A549 (cell line): ENCODE measurements around the gene LGALS3BP.

Experiments used
- BHLHE40 ChIP-seq: IDR thresholded peaks from 2 replicates; pipeline ENCODE4 v1.6.1; 2012; ENCODE audit warnings: low read depth, low read length, inconsistent platforms
- NPAS2 ChIP-seq: fragments of 250-450 bp; sonication (Bioruptor Pico); IDR thresholded peaks from 2 replicates; pipeline ENCODE4 v1.8.0; 2022; ENCODE audit warnings: mild to moderate bottlenecking, moderate library complexity, borderline replicate concordance
- POLR2A ChIP-seq: IDR thresholded peaks from 2 replicates; pipeline ENCODE4 v1.6.1; 2012; ENCODE audit warnings: mild to moderate bottlenecking, low read length
- POLR2AphosphoS2 ChIP-seq: conservative IDR thresholded peaks from 2 replicates; pipeline ENCODE4 v1.6.1; 2012; ENCODE audit warnings: low read length, improper control_type of control experiment, inconsistent platforms
- RFX5 ChIP-seq: fragments of 450-650 bp; IDR thresholded peaks from 2 replicates; pipeline ENCODE4 v1.7.1; 2014; ENCODE audit warnings: antibody characterized with exemption, mild to moderate bottlenecking, moderate library complexity
- SMC3 ChIP-seq: fragments of >200 bp; sonication (Bioruptor Twin); formaldehyde crosslinking; IDR thresholded peaks from 3 replicates; pipeline ENCODE4 v1.6.1; 2018; ENCODE audit warnings: inconsistent platforms
- TF ChIP-seq, protein P1 (sequence below): fragments of >200 bp; sonication (Bioruptor Twin); formaldehyde crosslinking; IDR thresholded peaks from 3 replicates; pipeline ENCODE4 v1.5.1; 2016
- TF ChIP-seq, protein P2 (sequence below): fragments of 450-650 bp; IDR thresholded peaks from 2 replicates; pipeline ENCODE4 v1.6.1; 2014; ENCODE audit warnings: antibody characterized with exemption

DNA sequence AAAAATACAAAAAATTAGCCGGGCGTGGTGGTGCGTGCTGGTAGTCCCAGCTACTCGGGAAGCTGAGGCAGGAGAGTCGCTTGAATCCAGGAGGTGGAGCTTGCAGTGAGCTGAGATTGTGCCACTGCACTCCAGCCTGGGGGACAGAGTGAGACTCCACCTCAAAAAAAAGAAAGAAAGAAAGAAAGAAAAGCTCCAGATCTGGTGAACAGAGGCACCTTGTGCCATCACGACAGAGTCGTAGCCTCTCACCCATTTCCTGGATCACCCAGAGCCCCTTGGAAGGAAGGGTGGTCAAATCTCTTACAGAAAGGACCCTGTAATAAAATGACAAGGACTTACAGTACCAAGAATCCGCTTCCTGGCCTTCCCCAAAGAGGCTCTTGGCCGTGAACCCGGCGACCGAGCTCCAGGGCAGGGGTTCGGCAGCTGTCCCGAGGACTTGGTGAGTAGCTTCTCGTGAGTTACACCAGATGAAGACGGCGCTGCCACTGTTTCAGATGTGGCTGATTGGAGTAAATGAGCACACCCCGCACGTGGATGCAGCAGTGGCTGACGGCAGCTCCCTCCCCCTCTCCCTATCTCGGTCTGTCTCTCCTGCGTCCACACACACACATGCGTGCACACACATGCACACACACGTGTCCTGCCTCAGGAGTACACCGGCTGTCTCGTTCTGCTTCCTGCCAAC lies 13.5 kb downstream of the LGALS3BP start:
- TF ChIP-seq, protein P1, sequence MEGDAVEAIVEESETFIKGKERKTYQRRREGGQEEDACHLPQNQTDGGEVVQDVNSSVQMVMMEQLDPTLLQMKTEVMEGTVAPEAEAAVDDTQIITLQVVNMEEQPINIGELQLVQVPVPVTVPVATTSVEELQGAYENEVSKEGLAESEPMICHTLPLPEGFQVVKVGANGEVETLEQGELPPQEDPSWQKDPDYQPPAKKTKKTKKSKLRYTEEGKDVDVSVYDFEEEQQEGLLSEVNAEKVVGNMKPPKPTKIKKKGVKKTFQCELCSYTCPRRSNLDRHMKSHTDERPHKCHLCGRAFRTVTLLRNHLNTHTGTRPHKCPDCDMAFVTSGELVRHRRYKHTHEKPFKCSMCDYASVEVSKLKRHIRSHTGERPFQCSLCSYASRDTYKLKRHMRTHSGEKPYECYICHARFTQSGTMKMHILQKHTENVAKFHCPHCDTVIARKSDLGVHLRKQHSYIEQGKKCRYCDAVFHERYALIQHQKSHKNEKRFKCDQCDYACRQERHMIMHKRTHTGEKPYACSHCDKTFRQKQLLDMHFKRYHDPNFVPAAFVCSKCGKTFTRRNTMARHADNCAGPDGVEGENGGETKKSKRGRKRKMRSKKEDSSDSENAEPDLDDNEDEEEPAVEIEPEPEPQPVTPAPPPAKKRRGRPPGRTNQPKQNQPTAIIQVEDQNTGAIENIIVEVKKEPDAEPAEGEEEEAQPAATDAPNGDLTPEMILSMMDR = no peak
- TF ChIP-seq RFX5 (no peak), BHLHE40 (no peak), NPAS2 (CRISPR knock-in tag) (no peak), POLR2A (no peak), POLR2AphosphoS2 (no peak), SMC3 (no peak)
- TF ChIP-seq, protein P2, sequence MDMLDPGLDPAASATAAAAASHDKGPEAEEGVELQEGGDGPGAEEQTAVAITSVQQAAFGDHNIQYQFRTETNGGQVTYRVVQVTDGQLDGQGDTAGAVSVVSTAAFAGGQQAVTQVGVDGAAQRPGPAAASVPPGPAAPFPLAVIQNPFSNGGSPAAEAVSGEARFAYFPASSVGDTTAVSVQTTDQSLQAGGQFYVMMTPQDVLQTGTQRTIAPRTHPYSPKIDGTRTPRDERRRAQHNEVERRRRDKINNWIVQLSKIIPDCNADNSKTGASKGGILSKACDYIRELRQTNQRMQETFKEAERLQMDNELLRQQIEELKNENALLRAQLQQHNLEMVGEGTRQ = no peak
